HepG2 (cell line): ENCODE data around the gene HTRA2. TPM values are rescaled to one million over a fixed set of nuclear protein-coding genes. Genes with fewer than 3 reads are reported as not detected.
A peak's percentile ranks its signal among the peaks of the same experiment; 100 is the strongest.

Experiments used
- ATAC-seq: fragments of 200-7000 bp; cut with Tn5 transposase; 3 replicates; pipeline ENCODE4 v1.9.1; 2020; ENCODE audit warnings: mild to moderate bottlenecking, moderate library complexity
- BruUV-seq: library from RNA; stranded (reverse); fragments of 400-500 nt; replicated peaks from 2 replicates; lab custom pipeline; 2021; lab: Mats Ljungman, UMichigan
- CTCF ChIA-PET: fragments of 300-600 bp; formaldehyde crosslinking; extraction: SDS; loops from one replicate; lab custom pipeline; 2021; ENCODE audit warnings: low total read pairs, inconsistent platforms, low intra/inter-chr PET ratio; lab: Yijun Ruan, JAX
- POLR2A ChIA-PET: fragments of 350-600 bp; sonication (Branson Sonifier 250); formaldehyde crosslinking; loops from one replicate; lab custom pipeline; 2020; ENCODE audit warnings: antibody characterized with exemption, inconsistent platforms; lab: Yijun Ruan, JAX
- DNase-seq: peaks from one replicate; pipeline ENCODE4 v3.0.0-alpha.2; 2015; ENCODE audit warnings: low spot score
- FAIRE-seq: peaks from 3 replicates; lab custom pipeline; 2011; peaks lifted over from hg19 to GRCh38; lab: Jason Lieb, UNC
- H2AFZ ChIP-seq: one replicate; pipeline ENCODE4 v1.6.1; 2011; ENCODE audit warnings: low read length, inconsistent platforms
- H3K27ac ChIP-seq: fragments of 300-600 bp; 3 replicates; pipeline ENCODE4 v1.8.0; 2011; ENCODE audit warnings: mixed run types, mild to moderate bottlenecking, mixed read lengths, low read length, inconsistent platforms; ENCODE audit not compliant: insufficient read depth; ENCODE audit errors: extremely low read length
- H3K27me3 ChIP-seq, 2 experiments: fragments of 200-600 bp in 1 of 2; 2 replicates in 1 of 2; 3 replicates in 1 of 2; pipeline versions ENCODE4 v1.6.0 to v1.8.0; 2011; ENCODE audit warnings: low read length in 2 of 2, mild to moderate bottlenecking in 2 of 2, moderate library complexity in 2 of 2, inconsistent platforms in 1 of 2; ENCODE audit not compliant: insufficient read depth in 2 of 2, control insufficient read depth in 1 of 2
- H3K36me3 ChIP-seq, 2 experiments: fragments of 200-600 bp in 1 of 2; replicated peaks in 1 of 2; 2 replicates in 1 of 2; 3 replicates in 1 of 2; pipeline versions ENCODE4 v1.5.1 to v1.8.0; 2011; ENCODE audit warnings: low read length in 2 of 2, inconsistent platforms in 1 of 2; ENCODE audit not compliant: insufficient read depth in 2 of 2, control insufficient read depth in 1 of 2
- H3K4me1 ChIP-seq: 2 replicates; pipeline ENCODE4 v1.5.1; 2012; ENCODE audit warnings: low read length, inconsistent platforms; ENCODE audit not compliant: insufficient read depth
- H3K4me2 ChIP-seq: 2 replicates; pipeline ENCODE4 v1.6.0; 2011; ENCODE audit warnings: low read depth, low read length, inconsistent platforms
- H3K4me3 ChIP-seq, 3 experiments: fragments of 200-600 bp in 1 of 3; sonication (generic), shearing (Covaris generic) in 1 of 3; replicated peaks in 1 of 3; 2 replicates each; pipeline ENCODE4 v1.5.1; 2011 to 2016; ENCODE audit warnings: low read length in 3 of 3, inconsistent platforms in 2 of 3, low read depth in 2 of 3, mild to moderate bottlenecking in 2 of 3, control low read depth in 1 of 3, mixed read lengths in 1 of 3; ENCODE audit not compliant: insufficient read depth in 1 of 3
- H3K79me2 ChIP-seq: one replicate; pipeline ENCODE4 v1.6.1; 2011; ENCODE audit warnings: low read length, inconsistent platforms; ENCODE audit not compliant: insufficient read depth
- H3K9ac ChIP-seq: 2 replicates; pipeline ENCODE4 v1.6.0; 2011; ENCODE audit warnings: mild to moderate bottlenecking, low read depth, low read length, inconsistent platforms; ENCODE audit not compliant: insufficient read depth
- H3K9me3 ChIP-seq: 2 replicates; pipeline ENCODE4 v1.5.1; 2012; ENCODE audit warnings: mild to moderate bottlenecking, low read length
- H4K20me1 ChIP-seq: 2 replicates; pipeline ENCODE4 v1.6.0; 2011; ENCODE audit warnings: inconsistent platforms, mild to moderate bottlenecking, low read length, moderate library complexity; ENCODE audit not compliant: insufficient read depth
- AKAP8 ChIP-seq: sonication (generic); formaldehyde crosslinking; IDR thresholded peaks from 2 replicates; pipeline ENCODE4 v1.5.1; 2020; ENCODE audit warnings: mild to moderate bottlenecking, missing genetic modification reagents
- ATF7 ChIP-seq, 2 experiments: fragments of 450-650 bp in 1 of 2; sonication (generic) in 1 of 2; formaldehyde crosslinking in 1 of 2; IDR thresholded peaks; 2 replicates each; pipeline versions ENCODE4 v1.4.0 to v1.6.1; 2016 to 2020; ENCODE audit warnings: antibody characterized with exemption in 1 of 2, mild to moderate bottlenecking in 1 of 2, missing genetic modification reagents in 1 of 2
- CEBPB ChIP-seq: IDR thresholded peaks from 2 replicates; pipeline ENCODE4 v1.6.1; 2011; ENCODE audit warnings: low read depth, low read length, improper control_type of control experiment, borderline replicate concordance
- CEBPG ChIP-seq: IDR thresholded peaks from 2 replicates; pipeline ENCODE4 v1.6.1; 2016
- FOSL2 ChIP-seq: sonication (generic); formaldehyde crosslinking; IDR thresholded peaks from 2 replicates; pipeline ENCODE4 v1.4.0; 2020; ENCODE audit warnings: missing genetic modification reagents
- KDM5B ChIP-seq: sonication (generic); formaldehyde crosslinking; IDR thresholded peaks from 2 replicates; pipeline ENCODE4 v1.4.0; 2020; ENCODE audit warnings: missing genetic modification reagents, mild to moderate bottlenecking, borderline replicate concordance
- NBN ChIP-seq: fragments of 450-650 bp; conservative IDR thresholded peaks from 2 replicates; pipeline ENCODE4 v1.6.1; 2017
- RFXANK ChIP-seq: IDR thresholded peaks from 2 replicates; pipeline ENCODE4 v1.6.1; 2016
- SOX13 ChIP-seq, 3 experiments: fragments of 450-650 bp in 1 of 3; sonication (generic) in 1 of 3; formaldehyde crosslinking in 1 of 3; IDR thresholded peaks in 2 of 3; conservative IDR thresholded peaks in 1 of 3; 2 replicates each; pipeline versions ENCODE4 v1.5.0 to v1.6.1; 2016 to 2020; ENCODE audit warnings: antibody characterized with exemption in 1 of 3, mild to moderate bottlenecking in 1 of 3, missing compliant biosample characterization in 1 of 3, missing genetic modification reagents in 1 of 3, moderate library complexity in 1 of 3
- TCF7 ChIP-seq: sonication (generic); IDR thresholded peaks from 2 replicates; pipeline ENCODE4 v1.6.1; 2016; ENCODE audit warnings: antibody characterized with exemption, low read depth
- YEATS2 ChIP-seq: sonication (generic); formaldehyde crosslinking; IDR thresholded peaks from 2 replicates; pipeline ENCODE4 v1.4.0; 2020; ENCODE audit warnings: missing genetic modification reagents, borderline replicate concordance
- ZC3H13 ChIP-seq: sonication (generic); formaldehyde crosslinking; IDR thresholded peaks from 2 replicates; pipeline ENCODE4 v1.8.1; 2023; ENCODE audit warnings: mild to moderate bottlenecking, missing genetic modification reagents, moderate library complexity
- ZNF660 ChIP-seq: sonication (generic); formaldehyde crosslinking; IDR thresholded peaks from 2 replicates; pipeline ENCODE4 v1.5.1; 2020; ENCODE audit warnings: mild to moderate bottlenecking, low read depth, missing genetic modification reagents, borderline replicate concordance
- ZNF780A ChIP-seq: sonication (generic); formaldehyde crosslinking; IDR thresholded peaks from 2 replicates; pipeline ENCODE4 v1.8.0; 2022; ENCODE audit warnings: mild to moderate bottlenecking, missing genetic modification reagents, moderate library complexity
- WGBS: methylation state at CpG from one replicate; pipeline ENCODE4 v1.1.6; 2017; ENCODE audit warnings: low lambda C conversion rate; 5-methylcytosine and 5-hydroxymethylcytosine counted together
- in situ Hi-C: cut with HindIII; loops from 2 replicates; pipeline ENCODE4 v1.10.0; 2017; ENCODE audit warnings: low pct_unique_long_range_greater_than_20kb; ENCODE audit not compliant: extremely low pct_ligation_motif_present
- intact Hi-C: fragments of 100-400 bp; cut with micrococcal nuclease; formaldehyde crosslinking; loops from one replicate; pipeline ENCODE4 v1.10.0; 2022; ENCODE audit not compliant: unreplicated experiment
- polyA plus RNA-seq, 8 experiments: library from polyadenylated mRNA; depleted of rRNA in 3 of 8; stranded (reverse) in 7 of 8; unstranded in 1 of 8; fragments of >200 nt; fragmentation: Illumina TruSeq in 4 of 8; extraction: Trizol in 4 of 8; gene quantifications; 2 replicates each; pipeline versions ENCODE4 v1.2.1 to v1.2.3, GENCODE V29; 2011 to 2016; ENCODE audit warnings: low read depth in 4 of 8, missing spikeins in 1 of 8, mixed read lengths in 1 of 8; ENCODE audit not compliant: insufficient read depth in 1 of 8
- total RNA-seq, 5 experiments: library from RNA; depleted of rRNA; stranded (reverse); fragments of >200 nt; fragmentation: Illumina TruSeq; extraction: Trizol; gene quantifications; 2 replicates each; pipeline ENCODE4 v1.2.3, GENCODE V29; 2016; ENCODE audit warnings: low read depth in 1 of 5
- TF ChIP-seq, protein P1 (sequence below): sonication (generic); formaldehyde crosslinking; IDR thresholded peaks from 2 replicates; pipeline ENCODE4 v1.4.0; 2020; ENCODE audit warnings: missing genetic modification reagents, borderline replicate concordance
- TF ChIP-seq, protein P2 (sequence below): sonication (generic); formaldehyde crosslinking; IDR thresholded peaks from 2 replicates; pipeline ENCODE4 v1.5.0; 2020; ENCODE audit warnings: missing genetic modification reagents, mild to moderate bottlenecking, borderline replicate concordance

The HTRA2 gene
- total and polyA plus RNA-seq, 2 of the 13 experiments (the other 11 are each of a cell fraction or from before 2014, with no cell fraction given): 47.7 to 50.3 TPM

DNA sequence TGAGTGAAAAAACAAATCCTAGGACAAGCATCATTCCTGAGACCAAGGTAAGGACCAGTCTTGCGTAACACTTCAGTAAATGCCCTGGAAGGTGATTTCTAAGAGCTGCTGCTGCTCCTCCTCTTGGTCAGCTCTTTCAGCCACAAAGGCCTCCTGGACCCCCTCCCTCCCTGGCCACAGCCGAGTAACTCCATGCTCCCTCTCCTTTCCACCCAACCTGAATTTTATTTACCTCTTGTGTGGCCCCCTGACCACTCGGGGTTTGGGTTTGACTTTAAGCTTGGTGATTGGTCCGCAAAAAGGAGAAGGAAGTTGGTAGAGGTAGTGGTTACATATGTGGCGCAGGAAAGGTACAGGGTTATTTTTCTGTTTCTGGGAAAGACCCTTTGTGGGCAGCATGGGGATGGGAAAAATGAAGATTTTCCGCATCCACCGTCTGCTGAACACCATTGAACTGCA, 9.2 kb downstream of the HTRA2 start:
- Histone ChIP-seq H2AFZ (no peak overlapping the region), H3K79me2 (no peaks in the 10 kb centered on the region), H3K36me3 (no peaks in the 10 kb centered on the region), H4K20me1 (no peaks in the 10 kb centered on the region), H3K9me3 (no peaks in the 10 kb centered on the region), H3K4me1 (no peaks in the 10 kb centered on the region), H3K4me2 (no peak overlapping the region), H3K27ac (no peak overlapping the region), H3K4me3 (no peak overlapping the region), H3K27me3 (peaks cover 4 to 33% of the 10 kb centered on the region in 2 experiments; a peak in 3 of 5 replicates), H3K9ac (no peak overlapping the region)
- intact Hi-C loops (no loop called here), in situ Hi-C loops (no loop called here)
- POLR2A ChIA-PET: no interaction called here
- WGBS: 54% methylated on average over 7 of the region's 7 CpGs
- BruUV-seq: no TSS peak
- no peak for DNase-seq
- CTCF ChIA-PET: no interaction called here
- FAIRE-seq: no peak
- TF ChIP-seq RFXANK (CRISPR knock-in tag): no peak
- peak; percentile 91 for TF ChIP-seq CEBPB
- TF ChIP-seq CEBPG (CRISPR knock-in tag): peak; percentile 25; the same call in 1 of the 2 replicates
- ATAC-seq: no peak

DNA sequence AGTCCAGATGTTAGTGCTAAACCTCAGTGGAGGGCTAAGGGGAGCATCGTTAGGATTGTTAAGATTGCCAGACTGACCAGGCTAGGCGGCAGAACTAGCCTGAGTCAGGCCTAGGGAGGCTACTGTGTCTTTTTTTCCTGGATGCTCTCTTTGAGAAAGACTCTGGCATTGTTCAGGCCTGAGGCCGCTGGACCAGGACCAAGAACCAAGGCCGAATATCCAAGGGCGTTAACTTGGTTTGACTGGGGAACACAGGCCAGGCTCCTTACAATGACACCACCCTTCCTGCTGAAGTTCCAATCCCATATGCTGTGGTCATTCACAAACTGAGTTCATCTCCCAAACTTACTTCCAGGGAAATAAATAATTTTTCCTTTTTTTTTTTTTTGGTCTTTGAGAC, 10.6 kb downstream of the HTRA2 start:
- 45% methylated on average over 2 of the region's 5 CpGs for WGBS
- no TSS peak for BruUV-seq
- no peak overlapping the region for H3K4me3 ChIP-seq
- ATAC-seq: no peak
- no peak overlapping the region for H3K4me2 ChIP-seq
- no peak overlapping the region for H3K9ac ChIP-seq
- H3K9me3 ChIP-seq: no peaks in the 10 kb centered on the region
- H4K20me1 ChIP-seq: no peaks in the 10 kb centered on the region
- DNase-seq: no peak
- in situ Hi-C loops (no loop called here), intact Hi-C loops (no loop called here)
- H3K27ac ChIP-seq: no peak overlapping the region
- H3K27me3 ChIP-seq: peaks cover 4 to 34% of the 10 kb centered on the region in 2 experiments; a peak in 3 of 5 replicates
- H3K79me2 ChIP-seq: no peaks in the 10 kb centered on the region
- H3K4me1 ChIP-seq: no peaks in the 10 kb centered on the region; the same call in 1 of the 2 replicates
- CTCF ChIA-PET: no interaction called here
- POLR2A ChIA-PET: no interaction called here
- no peak overlapping the region for H2AFZ ChIP-seq
- H3K36me3 ChIP-seq: no peaks in the 10 kb centered on the region
- FAIRE-seq: no peak
- no peak for TF ChIP-seq YEATS2
- TF ChIP-seq TCF7: no peak
- no peak for TF ChIP-seq ZNF780A (CRISPR knock-in tag)
- TF ChIP-seq, protein P1, sequence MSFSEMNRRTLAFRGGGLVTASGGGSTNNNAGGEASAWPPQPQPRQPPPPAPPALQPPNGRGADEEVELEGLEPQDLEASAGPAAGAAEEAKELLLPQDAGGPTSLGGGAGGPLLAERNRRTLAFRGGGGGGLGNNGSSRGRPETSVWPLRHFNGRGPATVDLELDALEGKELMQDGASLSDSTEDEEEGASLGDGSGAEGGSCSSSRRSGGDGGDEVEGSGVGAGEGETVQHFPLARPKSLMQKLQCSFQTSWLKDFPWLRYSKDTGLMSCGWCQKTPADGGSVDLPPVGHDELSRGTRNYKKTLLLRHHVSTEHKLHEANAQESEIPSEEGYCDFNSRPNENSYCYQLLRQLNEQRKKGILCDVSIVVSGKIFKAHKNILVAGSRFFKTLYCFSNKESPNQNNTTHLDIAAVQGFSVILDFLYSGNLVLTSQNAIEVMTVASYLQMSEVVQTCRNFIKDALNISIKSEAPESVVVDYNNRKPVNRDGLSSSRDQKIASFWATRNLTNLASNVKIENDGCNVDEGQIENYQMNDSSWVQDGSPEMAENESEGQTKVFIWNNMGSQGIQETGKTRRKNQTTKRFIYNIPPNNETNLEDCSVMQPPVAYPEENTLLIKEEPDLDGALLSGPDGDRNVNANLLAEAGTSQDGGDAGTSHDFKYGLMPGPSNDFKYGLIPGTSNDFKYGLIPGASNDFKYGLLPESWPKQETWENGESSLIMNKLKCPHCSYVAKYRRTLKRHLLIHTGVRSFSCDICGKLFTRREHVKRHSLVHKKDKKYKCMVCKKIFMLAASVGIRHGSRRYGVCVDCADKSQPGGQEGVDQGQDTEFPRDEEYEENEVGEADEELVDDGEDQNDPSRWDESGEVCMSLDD (CRISPR knock-in tag): no peak
- no peak for TF ChIP-seq AKAP8
- TF ChIP-seq ATF7 (IDR thresholded peaks at IDR 0.05): no peak
- no peak for TF ChIP-seq ATF7 (CRISPR knock-in tag; IDR thresholded peaks at IDR 0.05)
- TF ChIP-seq KDM5B (CRISPR knock-in tag): no peak
- TF ChIP-seq NBN: no peak
- TF ChIP-seq ZC3H13 (CRISPR knock-in tag): no peak
- TF ChIP-seq, protein P2, sequence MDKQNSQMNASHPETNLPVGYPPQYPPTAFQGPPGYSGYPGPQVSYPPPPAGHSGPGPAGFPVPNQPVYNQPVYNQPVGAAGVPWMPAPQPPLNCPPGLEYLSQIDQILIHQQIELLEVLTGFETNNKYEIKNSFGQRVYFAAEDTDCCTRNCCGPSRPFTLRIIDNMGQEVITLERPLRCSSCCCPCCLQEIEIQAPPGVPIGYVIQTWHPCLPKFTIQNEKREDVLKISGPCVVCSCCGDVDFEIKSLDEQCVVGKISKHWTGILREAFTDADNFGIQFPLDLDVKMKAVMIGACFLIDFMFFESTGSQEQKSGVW (CRISPR knock-in tag): no peak
- TF ChIP-seq SOX13 (IDR thresholded peaks at IDR 0.05): no peak
- no peak for TF ChIP-seq SOX13 (CRISPR knock-in tag; conservative IDR thresholded peaks at IDR 0.05 in 1 of 2, IDR thresholded peaks at IDR 0.05 in 1 of 2)
- TF ChIP-seq ZNF660 (CRISPR knock-in tag): no peak
- TF ChIP-seq FOSL2 (CRISPR knock-in tag): no peak
